ENCODE data around the gene ADAMTSL1.

The ADAMTSL1 gene

GRCh38 chr9:18501949-18502348 lies 28.0 kb downstream of the ADAMTSL1 start:
- DNase-seq (ENCODE audit: low read depth in 2 of 2) = no peak

- no peak for DNase-seq (ENCODE audit: low read depth in 2 of 2)
Observed at GRCh38 chr9:18502546-18502945, 28.6 kb downstream of the ADAMTSL1 start.

GRCh38 chr9:18504707-18505106 lies 30.8 kb downstream of the ADAMTSL1 start:
- no peak for DNase-seq (ENCODE audit: low read depth in 2 of 2)

- no peak for DNase-seq (ENCODE audit: low read depth in 2 of 2)
Observed at GRCh38 chr9:18507151-18507550, 33.2 kb downstream of the ADAMTSL1 start.

- no peak for DNase-seq (ENCODE audit: low read depth in 2 of 2)
Observed at GRCh38 chr9:18516514-18516913, 42.6 kb downstream of the ADAMTSL1 start.

- no peak for DNase-seq (ENCODE audit: low read depth in 2 of 2)
Observed at GRCh38 chr9:18516965-18517364, 43.0 kb downstream of the ADAMTSL1 start.

- DNase-seq (ENCODE audit: low read depth in 2 of 2) = no peak
Observed at GRCh38 chr9:18520416-18521047, 46.6 kb downstream of the ADAMTSL1 start.

GRCh38 chr9:18526685-18527084 lies 52.7 kb downstream of the ADAMTSL1 start:
- DNase-seq (ENCODE audit: low read depth in 2 of 2) = no peak

- no peak for DNase-seq (ENCODE audit: low read depth in 2 of 2)
Observed at GRCh38 chr9:18531136-18532065, 57.4 kb downstream of the ADAMTSL1 start.

- no peak for DNase-seq (ENCODE audit: low read depth in 2 of 2)
Observed at GRCh38 chr9:18534611-18535010, 60.7 kb downstream of the ADAMTSL1 start.

GRCh38 chr9:18536554-18536953 lies 62.6 kb downstream of the ADAMTSL1 start:
- DNase-seq (ENCODE audit: low read depth in 2 of 2) = no peak

GRCh38 chr9:18539203-18539693 lies 65.3 kb downstream of the ADAMTSL1 start:
- no peak for DNase-seq (ENCODE audit: low read depth in 2 of 2)

- DNase-seq (ENCODE audit: low read depth in 2 of 2) = no peak
Observed at GRCh38 chr9:18542837-18543405, 69.0 kb downstream of the ADAMTSL1 start.

GRCh38 chr9:18543406-18544192 lies 69.6 kb downstream of the ADAMTSL1 start:
- no peak for DNase-seq (ENCODE audit: low read depth in 2 of 2)

GRCh38 chr9:18544456-18544855 lies 70.5 kb downstream of the ADAMTSL1 start:
- DNase-seq (ENCODE audit: low read depth in 2 of 2) = no peak

- DNase-seq (ENCODE audit: low read depth in 2 of 2) = no peak
Observed at GRCh38 chr9:18545636-18546360, 71.8 kb downstream of the ADAMTSL1 start.

GRCh38 chr9:18548456-18548855 lies 74.5 kb downstream of the ADAMTSL1 start:
- DNase-seq (ENCODE audit: low read depth in 2 of 2) = no peak

GRCh38 chr9:18549772-18550171 lies 75.8 kb downstream of the ADAMTSL1 start:
- DNase-seq (ENCODE audit: low read depth in 2 of 2) = no peak

- DNase-seq (ENCODE audit: low read depth in 2 of 2) = no peak
Observed at GRCh38 chr9:18550286-18550685, 76.3 kb downstream of the ADAMTSL1 start.

- no peak for DNase-seq (ENCODE audit: low read depth in 2 of 2)
Observed at GRCh38 chr9:18554244-18554643, 80.3 kb downstream of the ADAMTSL1 start.

Measured in stimulated activated CD8-positive, alpha-beta memory T cell treated with anti-CD3 and anti-CD28 coated beads, Interleukin-2, amount 100 ng/mL, for 1 hour (primary cell).